ENCODE data around the gene CENPW. TPM values are rescaled to one million over a fixed set of nuclear protein-coding genes. Genes with fewer than 3 reads are reported as not detected.

The CENPW gene
- total RNA-seq, 1 experiment from 2014 or later: 62.1 TPM

GRCh38 chr6:126300126-126300525 lies 39.8 kb upstream of the CENPW start:
- no peaks in the 10 kb centered on the region for H3K27me3 ChIP-seq (ENCODE audit: control insufficient read depth, insufficient read depth, low read length)
- intact Hi-C loops (cut with micrococcal nuclease; ENCODE audit: unreplicated experiment): no loop called here
- no peak overlapping the region for H3K27ac ChIP-seq (ENCODE audit: low read length)
- BruUV-seq (replicated peaks): no TSS peak
- ATAC-seq: no peak
- no peaks in the 10 kb centered on the region for H3K4me1 ChIP-seq (ENCODE audit: control insufficient read depth, insufficient read depth, low read length)
- POLR2A ChIA-PET: no interaction called here
- no peaks in the 10 kb centered on the region for H3K9me3 ChIP-seq (ENCODE audit: control insufficient read depth, insufficient read depth, low read depth, low read length)
- TF ChIP-seq SIN3A (IDR thresholded peaks at IDR 0.05; ENCODE audit: borderline replicate concordance, insufficient read depth, low read depth, low read length) (no peak), POLR2AphosphoS5 (IDR thresholded peaks at IDR 0.05; ENCODE audit: low read depth, low read length) (no peak), TCF7L2 (IDR thresholded peaks at IDR 0.05; ENCODE audit: low read depth, low read length) (no peak), CTCF (IDR thresholded peaks at IDR 0.05) (no peak), REST (IDR thresholded peaks at IDR 0.05; ENCODE audit: insufficient read depth in 1 of 2, low read depth in 2 of 2, low read length in 1 of 2) (no peak)
- H3K36me3 ChIP-seq (ENCODE audit: control insufficient read depth, insufficient read depth, low read length): no peaks in the 10 kb centered on the region
- CTCF ChIA-PET: no interaction called here
- in situ Hi-C loops (cut with HindIII; ENCODE audit: low pct_unique_long_range_greater_than_20kb, low sequenced_read_pairs): no loop called here
- DNase-seq (ENCODE audit: low read depth, low spot score): no peak
- no peak overlapping the region for H3K4me3 ChIP-seq (ENCODE audit: low read depth in 2 of 2, low read length in 2 of 2)

- CTCF ChIA-PET: no interaction called here
- Histone ChIP-seq H3K4me3 (ENCODE audit: low read depth in 2 of 2, low read length in 2 of 2) (no peak overlapping the region), H3K27ac (ENCODE audit: low read length) (no peak overlapping the region), H3K4me1 (ENCODE audit: control insufficient read depth, insufficient read depth, low read length) (no peaks in the 10 kb centered on the region), H3K36me3 (ENCODE audit: control insufficient read depth, insufficient read depth, low read length) (no peaks in the 10 kb centered on the region), H3K9me3 (ENCODE audit: control insufficient read depth, insufficient read depth, low read depth, low read length) (no peaks in the 10 kb centered on the region), H3K27me3 (ENCODE audit: control insufficient read depth, insufficient read depth, low read length) (no peaks in the 10 kb centered on the region)
- TF ChIP-seq POLR2AphosphoS5 (IDR thresholded peaks at IDR 0.05; ENCODE audit: low read depth, low read length) (no peak), REST (IDR thresholded peaks at IDR 0.05; ENCODE audit: insufficient read depth in 1 of 2, low read depth in 2 of 2, low read length in 1 of 2) (no peak), CTCF (IDR thresholded peaks at IDR 0.05) (no peak), TCF7L2 (IDR thresholded peaks at IDR 0.05; ENCODE audit: low read depth, low read length) (no peak), SIN3A (IDR thresholded peaks at IDR 0.05; ENCODE audit: borderline replicate concordance, insufficient read depth, low read depth, low read length) (no peak)
- no peak for ATAC-seq
- in situ Hi-C loops (cut with HindIII; ENCODE audit: low pct_unique_long_range_greater_than_20kb, low sequenced_read_pairs) (no loop called here), intact Hi-C loops (cut with micrococcal nuclease; ENCODE audit: unreplicated experiment) (no loop called here)
- POLR2A ChIA-PET: no interaction called here
- no TSS peak for BruUV-seq (replicated peaks)
- no peak for DNase-seq (ENCODE audit: low read depth, low spot score)
Measured at GRCh38 chr6:126300735-126301134, 39.2 kb upstream of the CENPW start.
